CD4-positive, alpha-beta memory T cell (primary cell): ENCODE measurements around the gene RUSC2. TPM values are rescaled to one million over a fixed set of nuclear protein-coding genes. Genes with fewer than 3 reads are reported as not detected.
"Not testable (repeated sequence)": the region's sequence is repeated elsewhere in the genome, so short reads cannot be mapped to it uniquely, and the experiment has no call there.

Source experiments
- CTCF ChIA-PET: fragments of 350-600 bp; sonication (Branson Sonifier 250); formaldehyde crosslinking; loops from one replicate; lab custom pipeline; 2021; ENCODE audit warnings: inconsistent platforms; ENCODE audit not compliant: partially characterized antibody; lab: Charles Lee
- POLR2A ChIA-PET: fragments of 350-600 bp; sonication (Branson Sonifier 250); formaldehyde crosslinking; loops from one replicate; lab custom pipeline; 2021; ENCODE audit not compliant: partially characterized antibody; lab: Charles Lee
- DNase-seq, 5 donors: peaks; one replicate each; pipeline versions ENCODE4 v3.0.0 to v3.0.0-alpha.2; 2020 to 2022; ENCODE audit warnings: mixed read lengths in 1 of 5
- H3K27ac ChIP-seq: one replicate; pipeline ENCODE4 v1.7.0; 2013; ENCODE audit warnings: low read depth, low read length
- H3K27me3 ChIP-seq: 2 replicates; pipeline ENCODE4 v1.7.0; 2013; ENCODE audit warnings: mild to moderate bottlenecking, low read length, moderate library complexity; ENCODE audit not compliant: insufficient read depth
- H3K36me3 ChIP-seq: 2 replicates; pipeline ENCODE4 v1.7.0; 2013; ENCODE audit warnings: mild to moderate bottlenecking, low read length, moderate library complexity; ENCODE audit not compliant: insufficient read depth
- H3K4me1 ChIP-seq: 2 replicates; pipeline ENCODE4 v1.7.0; 2013; ENCODE audit warnings: mild to moderate bottlenecking, low read length, moderate library complexity; ENCODE audit not compliant: insufficient read depth
- H3K4me3 ChIP-seq, 2 donors: one replicate each; pipeline ENCODE4 v1.7.0; 2013; ENCODE audit warnings: low read length in 2 of 2, mild to moderate bottlenecking in 1 of 2
- H3K9me3 ChIP-seq, 2 donors: one replicate each; pipeline ENCODE4 v1.7.0; 2013; ENCODE audit warnings: low read length in 2 of 2, control low read depth in 1 of 2; ENCODE audit not compliant: control insufficient read depth in 1 of 2
- H3K27ac Mint-ChIP-seq, 7 donors: one replicate each; pipeline ENCODE4 v1.8.0; 2020 to 2021; ENCODE audit warnings: mixed read lengths in 7 of 7, mild to moderate bottlenecking in 6 of 7, inconsistent platforms in 3 of 7, moderate library complexity in 3 of 7
- H3K27me3 Mint-ChIP-seq, 2 donors: one replicate each; pipeline ENCODE4 v1.8.0; 2020 to 2021; ENCODE audit warnings: mixed read lengths in 2 of 2
- H3K36me3 Mint-ChIP-seq, 2 donors: one replicate each; pipeline ENCODE4 v1.8.0; 2020 to 2021; ENCODE audit warnings: mixed read lengths in 2 of 2, inconsistent platforms in 1 of 2, mild to moderate bottlenecking in 1 of 2
- H3K4me1 Mint-ChIP-seq, 4 donors: one replicate each; pipeline ENCODE4 v1.8.0; 2020 to 2021; ENCODE audit warnings: mixed read lengths in 4 of 4, mild to moderate bottlenecking in 1 of 4
- H3K4me3 Mint-ChIP-seq, 8 donors: one replicate each; pipeline ENCODE4 v1.8.0; 2020 to 2021; ENCODE audit warnings: mixed read lengths in 8 of 8, mild to moderate bottlenecking in 7 of 8, moderate library complexity in 6 of 8, inconsistent platforms in 3 of 8
- H3K9me3 Mint-ChIP-seq, 8 donors: one replicate each; pipeline ENCODE4 v1.8.0; 2020 to 2021; ENCODE audit warnings: mixed read lengths in 8 of 8, mild to moderate bottlenecking in 5 of 8, inconsistent platforms in 3 of 8, moderate library complexity in 1 of 8
- intact Hi-C: fragments of 100-400 bp; cut with micrococcal nuclease; formaldehyde crosslinking; loops from one replicate; pipeline ENCODE4 v1.15.1; 2023
- polyA plus RNA-seq, 2 donors: library from polyadenylated mRNA; unstranded; fragments of 300-500 nt; fragmentation: Illumina TruSeq; gene quantifications; one replicate each; pipeline ENCODE4 v1.2.3, GENCODE V29; 2021
- total RNA-seq, 2 experiments: library from RNA; stranded (reverse); gene quantifications; one replicate each; pipeline ENCODE4 v1.2.3, GENCODE V29; 2021

RUSC2 gene
- total and polyA plus RNA-seq, 4 experiments from 2014 or later, result 0.05 to 0.55 (median 0.50) TPM; not detected in 1

- POLR2A ChIA-PET, result no interaction called here
- Mint-ChIP-seq H3K27me3 (peaks cover 7 to 9% of the 10 kb centered on the region in 2 donors), H3K27ac (peak overlapping the region in 3 of 7 donors; percentile 2 to 81 (median 13)), H3K4me1 (peaks cover 12 to 27% (median 19%) of the 10 kb centered on the region in 4 donors), H3K9me3 (peaks cover 0 to 13% (median 6%) of the 10 kb centered on the region in 8 donors), H3K4me3 (peak overlapping the region in 7 of 8 donors; percentile 3 to 76 (median 32)), H3K36me3 (peaks cover 0 to 3% of the 10 kb centered on the region in 2 donors)
- Histone ChIP-seq H3K27me3 (no peaks in the 10 kb centered on the region), H3K4me3 (no peak overlapping the region), H3K4me1 (peaks cover 14% of the 10 kb centered on the region), H3K9me3 (no peaks in the 10 kb centered on the region), H3K36me3 (no peaks in the 10 kb centered on the region), H3K27ac (peak overlapping the region; percentile 2)
- CTCF ChIA-PET, result interaction anchor here (1.2 to 1.5 kb wide), 2 partner anchors 9 to 15 kb away, joined by 3 to 4 read pairs; no protein-coding TSS in a partner anchor
- intact Hi-C loops, result no loop called here
- peak in 1 of 5 donors; percentile 13 for DNase-seq
Measured at GRCh38 chr9:35495984-35496383, 6.1 kb downstream of the RUSC2 start.

- H3K27me3 ChIP-seq, CTCF ChIA-PET, H3K4me3 ChIP-seq, H3K4me3 Mint-ChIP-seq, POLR2A ChIA-PET, DNase-seq, H3K27me3 Mint-ChIP-seq, H3K36me3 Mint-ChIP-seq, intact Hi-C loops, H3K27ac ChIP-seq, H3K27ac Mint-ChIP-seq, H3K36me3 ChIP-seq, H3K9me3 ChIP-seq: not testable (repeated sequence)
- H3K4me1 ChIP-seq, result peaks cover 14% of the 10 kb centered on the region
- Mint-ChIP-seq H3K4me1 (peaks cover 11 to 21% (median 16%) of the 10 kb centered on the region in 4 donors), H3K9me3 (peaks cover 0 to 13% (median 6%) of the 10 kb centered on the region in 8 donors)
Measured at GRCh38 chr9:35498245-35498644, 8.3 kb downstream of the RUSC2 start.

GRCh38 chr9:35499029-35499700 lies 9.3 kb downstream of the RUSC2 start:
- Mint-ChIP-seq H3K27me3 (peaks cover 4 to 5% of the 10 kb centered on the region in 2 donors), H3K9me3 (peaks cover 0 to 13% (median 6%) of the 10 kb centered on the region in 8 donors), H3K4me1 (peaks cover 11 to 21% (median 16%) of the 10 kb centered on the region in 4 donors), H3K27ac (no peak overlapping the region), H3K4me3 (no peak overlapping the region), H3K36me3 (peaks cover 0 to 3% of the 10 kb centered on the region in 2 donors)
- POLR2A ChIA-PET, result no interaction called here
- H3K27ac ChIP-seq, result no peak overlapping the region
- no peak for DNase-seq
- intact Hi-C loops, result no loop called here
- H3K4me1 ChIP-seq, result peaks cover 14% of the 10 kb centered on the region
- no peaks in the 10 kb centered on the region for H3K9me3 ChIP-seq
- no peaks in the 10 kb centered on the region for H3K27me3 ChIP-seq
- H3K36me3 ChIP-seq, result no peaks in the 10 kb centered on the region
- H3K4me3 ChIP-seq, result no peak overlapping the region
- CTCF ChIA-PET, result no interaction called here

GRCh38 chr9:35499701-35500030 lies 9.8 kb downstream of the RUSC2 start:
- no peak overlapping the region for H3K27ac ChIP-seq
- H3K27me3 Mint-ChIP-seq, result peaks cover 4 to 5% of the 10 kb centered on the region in 2 donors
- peaks cover 0 to 13% (median 6%) of the 10 kb centered on the region in 8 donors for H3K9me3 Mint-ChIP-seq
- H3K4me1 ChIP-seq, result peaks cover 14% of the 10 kb centered on the region
- ChIA-PET POLR2A (no interaction called here), CTCF (interaction anchor here (1.1 kb wide), 1 partner anchor 10 kb away, joined by 3 read pairs; no protein-coding TSS in a partner anchor)
- no peak overlapping the region for H3K4me3 ChIP-seq
- intact Hi-C loops, result no loop called here
- peaks cover 0 to 3% of the 10 kb centered on the region in 2 donors for H3K36me3 Mint-ChIP-seq
- peaks cover 11 to 21% (median 16%) of the 10 kb centered on the region in 4 donors for H3K4me1 Mint-ChIP-seq
- no peak for DNase-seq
- no peaks in the 10 kb centered on the region for H3K9me3 ChIP-seq
- no peaks in the 10 kb centered on the region for H3K27me3 ChIP-seq
- H3K4me3 Mint-ChIP-seq, result no peak overlapping the region
- H3K36me3 ChIP-seq, result no peaks in the 10 kb centered on the region
- H3K27ac Mint-ChIP-seq, result no peak overlapping the region

GRCh38 chr9:35500130-35500748 lies 10.3 kb downstream of the RUSC2 start:
- Histone ChIP-seq H3K27me3 (no peaks in the 10 kb centered on the region), H3K4me1 (peaks cover 14% of the 10 kb centered on the region), H3K4me3 (no peak overlapping the region), H3K9me3 (no peaks in the 10 kb centered on the region), H3K27ac (no peak overlapping the region), H3K36me3 (no peaks in the 10 kb centered on the region)
- H3K4me1 Mint-ChIP-seq, result peaks cover 10 to 19% (median 15%) of the 10 kb centered on the region in 4 donors
- H3K27me3 Mint-ChIP-seq, result peaks cover 4 to 5% of the 10 kb centered on the region in 2 donors
- peaks cover 0 to 13% (median 6%) of the 10 kb centered on the region in 8 donors for H3K9me3 Mint-ChIP-seq
- DNase-seq, result no peak
- no peak overlapping the region for H3K4me3 Mint-ChIP-seq
- POLR2A ChIA-PET, result no interaction called here
- intact Hi-C loops, result no loop called here
- CTCF ChIA-PET, result interaction anchor here (1.1 kb wide), 1 partner anchor 9 kb away, joined by 3 read pairs; no protein-coding TSS in a partner anchor
- H3K36me3 Mint-ChIP-seq, result peaks cover 0 to 3% of the 10 kb centered on the region in 2 donors
- H3K27ac Mint-ChIP-seq, result peak overlapping the region in 1 of 7 donors; percentile 28

- DNase-seq, result no peak
- H3K9me3 Mint-ChIP-seq, result peaks cover 0 to 13% (median 6%) of the 10 kb centered on the region in 8 donors
- ChIA-PET CTCF (no interaction called here), POLR2A (no interaction called here)
- no peak overlapping the region for H3K27ac Mint-ChIP-seq
- Histone ChIP-seq H3K4me1 (no peaks in the 10 kb centered on the region), H3K27me3 (no peaks in the 10 kb centered on the region), H3K36me3 (no peaks in the 10 kb centered on the region), H3K9me3 (no peaks in the 10 kb centered on the region), H3K27ac (no peak overlapping the region), H3K4me3 (no peak overlapping the region)
- intact Hi-C loops, result no loop called here
- no peak overlapping the region for H3K4me3 Mint-ChIP-seq
- peaks cover 0 to 2% (median under 1%) of the 10 kb centered on the region in 4 donors for H3K4me1 Mint-ChIP-seq
- H3K36me3 Mint-ChIP-seq, result peaks cover 0 to 3% of the 10 kb centered on the region in 2 donors
- peaks cover 4 to 5% of the 10 kb centered on the region in 2 donors for H3K27me3 Mint-ChIP-seq
Measured at GRCh38 chr9:35501946-35502345, 12.0 kb downstream of the RUSC2 start.

- POLR2A ChIA-PET, result no interaction called here
- no peak for DNase-seq
- CTCF ChIA-PET, result no interaction called here
- Histone ChIP-seq H3K27me3 (no peaks in the 10 kb centered on the region), H3K27ac (no peak overlapping the region), H3K36me3 (no peaks in the 10 kb centered on the region), H3K9me3 (no peaks in the 10 kb centered on the region), H3K4me3 (no peak overlapping the region), H3K4me1 (no peaks in the 10 kb centered on the region)
- H3K27me3 Mint-ChIP-seq, result peaks cover 11 to 15% of the 10 kb centered on the region in 2 donors
- H3K9me3 Mint-ChIP-seq, result no peaks in the 10 kb centered on the region
- no peak overlapping the region for H3K27ac Mint-ChIP-seq
- H3K4me3 Mint-ChIP-seq, result no peak overlapping the region
- intact Hi-C loops, result no loop called here
- H3K4me1 Mint-ChIP-seq, result no peaks in the 10 kb centered on the region
- no peaks in the 10 kb centered on the region for H3K36me3 Mint-ChIP-seq
Measured at GRCh38 chr9:35506359-35506758, 16.4 kb downstream of the RUSC2 start.
